ENCODE measurements around the gene CDH24. TPM values are rescaled to one million over a fixed set of nuclear protein-coding genes. Genes with fewer than 3 reads are reported as not detected.
A peak's percentile ranks its signal among the peaks of the same experiment; 100 is the strongest.

CDH24 gene
- polyA plus RNA-seq, 3 donors = 0.13 to 0.14 TPM; not detected in 1

DNA sequence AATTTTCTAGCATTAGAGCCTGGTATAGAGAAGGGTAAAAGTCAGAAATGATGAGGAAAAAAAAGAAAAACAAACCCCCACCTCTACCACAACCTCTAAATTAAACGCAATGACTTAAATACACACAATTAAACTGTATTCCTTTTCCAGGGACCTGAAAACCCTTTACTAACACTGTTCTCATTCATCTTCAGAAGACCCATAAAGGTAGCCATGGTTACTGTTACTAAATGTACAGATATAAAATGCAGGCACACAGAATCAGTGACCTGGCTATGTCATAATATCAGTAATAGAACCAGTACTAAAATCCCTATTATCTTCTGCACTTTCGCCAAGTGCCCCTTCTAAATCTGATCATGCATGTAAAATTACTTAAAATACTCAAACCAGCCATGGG, 36.2 kb upstream of the CDH24 start:
- H3K79me2 ChIP-seq (ENCODE audit: insufficient read depth, low read length) = peaks cover 95% of the 10 kb centered on the region
- H3K27ac ChIP-seq (ENCODE audit: low read depth in 1 of 2, low read length in 2 of 2) = no peak overlapping the region
- intact Hi-C loops (cut with micrococcal nuclease) = loop anchor here in 1 of 2 donors (10.0 kb wide), 1 partner anchor 191 kb away; the partner anchor contains the start of gene HOMEZ
- 88% methylated on average over 1 of the region's 2 CpGs for WGBS (ENCODE audit: insufficient coverage)
- no peak for DNase-seq
- H3K4me1 Mint-ChIP-seq = peaks cover 18% of the 10 kb centered on the region
- H3K9me3 Mint-ChIP-seq = no peaks in the 10 kb centered on the region
- H3K9me3 ChIP-seq (replicated peaks in 1 of 2; ENCODE audit: control insufficient read depth in 1 of 2, insufficient read depth in 1 of 2, low read length in 2 of 2) = no peaks in the 10 kb centered on the region
- H3K4me1 ChIP-seq (ENCODE audit: control insufficient read depth in 1 of 2, insufficient read depth in 2 of 2, low read length in 2 of 2) = peaks cover 21 to 35% of the 10 kb centered on the region in 2 donors
- H3K27ac Mint-ChIP-seq = no peak overlapping the region
- H3K36me3 Mint-ChIP-seq = peaks cover 47 to 53% of the 10 kb centered on the region in 2 donors
- peak overlapping the region; percentile 88 for H3K4me2 ChIP-seq (replicated peaks; ENCODE audit: extremely low read depth, low read length, poor library complexity, severe bottlenecking)
- no peak overlapping the region for H3K9ac ChIP-seq (ENCODE audit: insufficient read depth, low read length, poor library complexity, severe bottlenecking)
- peaks cover 56 to 63% of the 10 kb centered on the region in 2 donors for H3K36me3 ChIP-seq (replicated peaks in 1 of 2; ENCODE audit: control insufficient read depth in 1 of 2, insufficient read depth in 2 of 2, low read length in 2 of 2)
- no peaks in the 10 kb centered on the region for H3K27me3 ChIP-seq (ENCODE audit: control insufficient read depth in 2 of 2, insufficient read depth in 2 of 2, low read length in 2 of 2)
- TF ChIP-seq, protein P1, sequence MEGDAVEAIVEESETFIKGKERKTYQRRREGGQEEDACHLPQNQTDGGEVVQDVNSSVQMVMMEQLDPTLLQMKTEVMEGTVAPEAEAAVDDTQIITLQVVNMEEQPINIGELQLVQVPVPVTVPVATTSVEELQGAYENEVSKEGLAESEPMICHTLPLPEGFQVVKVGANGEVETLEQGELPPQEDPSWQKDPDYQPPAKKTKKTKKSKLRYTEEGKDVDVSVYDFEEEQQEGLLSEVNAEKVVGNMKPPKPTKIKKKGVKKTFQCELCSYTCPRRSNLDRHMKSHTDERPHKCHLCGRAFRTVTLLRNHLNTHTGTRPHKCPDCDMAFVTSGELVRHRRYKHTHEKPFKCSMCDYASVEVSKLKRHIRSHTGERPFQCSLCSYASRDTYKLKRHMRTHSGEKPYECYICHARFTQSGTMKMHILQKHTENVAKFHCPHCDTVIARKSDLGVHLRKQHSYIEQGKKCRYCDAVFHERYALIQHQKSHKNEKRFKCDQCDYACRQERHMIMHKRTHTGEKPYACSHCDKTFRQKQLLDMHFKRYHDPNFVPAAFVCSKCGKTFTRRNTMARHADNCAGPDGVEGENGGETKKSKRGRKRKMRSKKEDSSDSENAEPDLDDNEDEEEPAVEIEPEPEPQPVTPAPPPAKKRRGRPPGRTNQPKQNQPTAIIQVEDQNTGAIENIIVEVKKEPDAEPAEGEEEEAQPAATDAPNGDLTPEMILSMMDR (IDR thresholded peaks at IDR 0.05) = no peak
- H4K20me1 ChIP-seq (ENCODE audit: insufficient read depth, low read length) = peaks cover 79% of the 10 kb centered on the region
- H2AFZ ChIP-seq (ENCODE audit: insufficient read depth, low read depth, low read length, poor library complexity, severe bottlenecking) = no peak overlapping the region
- H3K4me3 ChIP-seq (replicated peaks in 1 of 3; ENCODE audit: low read depth in 2 of 3, low read length in 3 of 3) = peak overlapping the region in 2 of 3 experiments; percentile 88 to 98
- H3K4me3 Mint-ChIP-seq = no peak overlapping the region
- H3K27me3 Mint-ChIP-seq (ENCODE audit: low read depth in 3 of 3) = no peaks in the 10 kb centered on the region

- no peaks in the 10 kb centered on the region for H3K27me3 ChIP-seq (ENCODE audit: control insufficient read depth in 2 of 2, insufficient read depth in 2 of 2, low read length in 2 of 2)
- H4K20me1 ChIP-seq (ENCODE audit: insufficient read depth, low read length) = peaks cover 80% of the 10 kb centered on the region
- H3K4me3 ChIP-seq (replicated peaks in 1 of 3; ENCODE audit: low read depth in 2 of 3, low read length in 3 of 3) = no peak overlapping the region
- H3K9me3 Mint-ChIP-seq = no peaks in the 10 kb centered on the region
- TF ChIP-seq, protein P1 (IDR thresholded peaks at IDR 0.05) = no peak
- peaks cover 94% of the 10 kb centered on the region for H3K79me2 ChIP-seq (ENCODE audit: insufficient read depth, low read length)
- H3K27ac ChIP-seq (ENCODE audit: low read depth in 1 of 2, low read length in 2 of 2) = no peak overlapping the region
- peaks cover 18% of the 10 kb centered on the region for H3K4me1 Mint-ChIP-seq
- intact Hi-C loops (cut with micrococcal nuclease) = loop anchor here in 1 of 2 donors (10.0 kb wide), 1 partner anchor 192 kb away; the partner anchor contains the start of gene HOMEZ
- no peak overlapping the region for H3K4me3 Mint-ChIP-seq
- H3K36me3 ChIP-seq (replicated peaks in 1 of 2; ENCODE audit: control insufficient read depth in 1 of 2, insufficient read depth in 2 of 2, low read length in 2 of 2) = peaks cover 56 to 63% of the 10 kb centered on the region in 2 donors
- no peaks in the 10 kb centered on the region for H3K9me3 ChIP-seq (replicated peaks in 1 of 2; ENCODE audit: control insufficient read depth in 1 of 2, insufficient read depth in 1 of 2, low read length in 2 of 2)
- no peak overlapping the region for H3K9ac ChIP-seq (ENCODE audit: insufficient read depth, low read length, poor library complexity, severe bottlenecking)
- DNase-seq = no peak
- peaks cover 46 to 52% of the 10 kb centered on the region in 2 donors for H3K36me3 Mint-ChIP-seq
- peak overlapping the region; percentile 88 for H3K4me2 ChIP-seq (replicated peaks; ENCODE audit: extremely low read depth, low read length, poor library complexity, severe bottlenecking)
- H3K4me1 ChIP-seq (ENCODE audit: control insufficient read depth in 1 of 2, insufficient read depth in 2 of 2, low read length in 2 of 2) = peaks cover 21 to 35% of the 10 kb centered on the region in 2 donors
- H2AFZ ChIP-seq (ENCODE audit: insufficient read depth, low read depth, low read length, poor library complexity, severe bottlenecking) = no peak overlapping the region
- no peak overlapping the region for H3K27ac Mint-ChIP-seq
- no CpG with 5 or more reads among the region's 2 CpGs for WGBS (ENCODE audit: insufficient coverage)
- H3K27me3 Mint-ChIP-seq (ENCODE audit: low read depth in 3 of 3) = no peaks in the 10 kb centered on the region
These were observed 35.8 kb upstream of the CDH24 start for GRCh38 chr14:23093104-23093503.

All from CD14-positive monocyte (primary cell).